Neural progenitor cell (in vitro differentiated cells): ENCODE data around the gene PDGFRB.

Source experiments
- EZH2 ChIP-seq: fragments of 200-600 bp; sonication (generic); IDR thresholded peaks from 2 replicates; pipeline ENCODE4 v1.6.1; 2017; ENCODE audit warnings: antibody characterized with exemption, mild to moderate bottlenecking, moderate library complexity
- EZH2phosphoT487 ChIP-seq: fragments of 200-600 bp; sonication (generic); IDR thresholded peaks from 2 replicates; pipeline ENCODE4 v1.6.1; 2017; ENCODE audit warnings: antibody characterized with exemption
- TF ChIP-seq, protein P1 (sequence below): fragments of 200-600 bp; sonication (generic); IDR thresholded peaks from 2 replicates; pipeline ENCODE4 v1.5.1; 2017; ENCODE audit warnings: antibody characterized with exemption, mild to moderate bottlenecking

DNA sequence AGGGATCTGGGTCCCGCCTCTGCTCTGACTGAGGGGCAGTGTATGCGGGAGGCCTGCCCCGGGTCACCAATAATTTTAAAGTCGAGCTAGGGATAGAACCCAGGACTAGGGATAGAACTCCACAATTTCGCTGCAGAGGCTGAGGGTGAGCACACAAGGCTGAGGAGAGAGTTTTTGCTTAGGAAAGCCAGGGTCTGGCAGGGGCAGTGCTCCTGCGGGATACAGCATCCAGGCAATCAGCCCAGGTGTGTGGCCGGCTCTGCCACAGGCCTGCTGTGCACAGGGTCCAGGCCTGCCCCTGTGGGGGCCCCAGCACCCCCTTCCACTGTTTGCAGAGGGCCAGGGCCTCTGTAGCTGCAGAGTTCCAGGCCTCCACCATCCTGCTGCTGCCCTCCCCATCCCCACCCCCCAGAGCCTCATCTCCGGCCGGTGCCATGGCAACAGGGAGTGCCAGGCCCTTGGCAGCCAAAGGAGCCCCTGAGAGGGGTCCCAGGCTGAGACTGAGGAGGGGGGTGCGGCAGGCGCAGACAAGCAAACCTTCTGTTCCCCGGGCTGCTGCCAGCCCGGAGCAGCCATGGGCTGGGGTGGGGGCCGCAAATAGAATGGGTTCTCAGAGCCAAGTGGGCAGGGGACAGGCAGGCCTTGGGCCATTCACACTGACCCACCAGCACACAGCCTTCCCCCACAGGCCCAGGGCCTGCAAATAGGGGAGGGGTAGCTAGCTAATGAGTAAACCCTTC, 8.6 kb downstream of the PDGFRB start:
- TF ChIP-seq, protein P1, sequence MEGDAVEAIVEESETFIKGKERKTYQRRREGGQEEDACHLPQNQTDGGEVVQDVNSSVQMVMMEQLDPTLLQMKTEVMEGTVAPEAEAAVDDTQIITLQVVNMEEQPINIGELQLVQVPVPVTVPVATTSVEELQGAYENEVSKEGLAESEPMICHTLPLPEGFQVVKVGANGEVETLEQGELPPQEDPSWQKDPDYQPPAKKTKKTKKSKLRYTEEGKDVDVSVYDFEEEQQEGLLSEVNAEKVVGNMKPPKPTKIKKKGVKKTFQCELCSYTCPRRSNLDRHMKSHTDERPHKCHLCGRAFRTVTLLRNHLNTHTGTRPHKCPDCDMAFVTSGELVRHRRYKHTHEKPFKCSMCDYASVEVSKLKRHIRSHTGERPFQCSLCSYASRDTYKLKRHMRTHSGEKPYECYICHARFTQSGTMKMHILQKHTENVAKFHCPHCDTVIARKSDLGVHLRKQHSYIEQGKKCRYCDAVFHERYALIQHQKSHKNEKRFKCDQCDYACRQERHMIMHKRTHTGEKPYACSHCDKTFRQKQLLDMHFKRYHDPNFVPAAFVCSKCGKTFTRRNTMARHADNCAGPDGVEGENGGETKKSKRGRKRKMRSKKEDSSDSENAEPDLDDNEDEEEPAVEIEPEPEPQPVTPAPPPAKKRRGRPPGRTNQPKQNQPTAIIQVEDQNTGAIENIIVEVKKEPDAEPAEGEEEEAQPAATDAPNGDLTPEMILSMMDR, result no peak
- TF ChIP-seq EZH2, result no peak
- TF ChIP-seq EZH2phosphoT487, result no peak
